Natural killer cell (primary cell): ENCODE results near the gene PLB1. TPM values are rescaled to one million over a fixed set of nuclear protein-coding genes. Genes with fewer than 3 reads are reported as not detected.

Experiments
- ATAC-seq, 3 donors: fragments of 150-1000 bp in 2 of 3; fragments of 200-7000 bp in 1 of 3; cut with Tn5 transposase; 1 replicate in 1 of 3; 2 replicates in 2 of 3; pipeline ENCODE4 v1.10.0; 2021; ENCODE audit warnings: mild to moderate bottlenecking in 2 of 3, moderate library complexity in 2 of 3
- DNase-seq, 2 donors: peaks; one replicate each; pipeline versions ENCODE4 v3.0.0 to v3.0.0-alpha.2; 2013 to 2021; ENCODE audit warnings: mixed read lengths in 1 of 2
- H3K27ac ChIP-seq: one replicate; pipeline ENCODE4 v1.5.1; 2013; ENCODE audit warnings: mild to moderate bottlenecking, low read length
- H3K27me3 ChIP-seq: one replicate; pipeline ENCODE4 v1.6.1; 2013; ENCODE audit warnings: low read length; ENCODE audit not compliant: control insufficient read depth, insufficient read depth
- H3K36me3 ChIP-seq: one replicate; pipeline ENCODE4 v1.6.1; 2013; ENCODE audit warnings: low read length; ENCODE audit not compliant: control insufficient read depth, insufficient read depth
- H3K4me1 ChIP-seq: one replicate; pipeline ENCODE4 v1.6.1; 2013; ENCODE audit warnings: low read length; ENCODE audit not compliant: control insufficient read depth, insufficient read depth
- H3K4me3 ChIP-seq: one replicate; pipeline ENCODE4 v1.5.1; 2013; ENCODE audit warnings: low read length
- H3K9me3 ChIP-seq: one replicate; pipeline ENCODE4 v1.6.1; 2013; ENCODE audit warnings: low read length; ENCODE audit not compliant: control insufficient read depth, insufficient read depth
- H3K27ac Mint-ChIP-seq, 2 donors: one replicate each; pipeline ENCODE4 v1.8.0; 2022; ENCODE audit warnings: mild to moderate bottlenecking in 2 of 2, mixed read lengths in 2 of 2, moderate library complexity in 1 of 2
- H3K27me3 Mint-ChIP-seq, 2 donors: one replicate each; pipeline ENCODE4 v1.8.0; 2022; ENCODE audit warnings: low read depth in 2 of 2, mixed read lengths in 2 of 2
- H3K36me3 Mint-ChIP-seq: one replicate; pipeline ENCODE4 v1.8.0; 2022; ENCODE audit warnings: mixed read lengths
- H3K4me1 Mint-ChIP-seq, 2 donors: one replicate each; pipeline ENCODE4 v1.8.0; 2022; ENCODE audit warnings: mixed read lengths in 2 of 2
- H3K4me3 Mint-ChIP-seq: one replicate; pipeline ENCODE4 v1.8.0; 2022; ENCODE audit warnings: mild to moderate bottlenecking, moderate library complexity, mixed read lengths
- H3K9me3 Mint-ChIP-seq, 2 donors: one replicate each; pipeline ENCODE4 v1.8.0; 2022; ENCODE audit warnings: mixed read lengths in 2 of 2
- CTCF ChIP-seq: fragments of 200-600 bp; IDR thresholded peaks from one replicate; pipeline ENCODE4 v1.8.0; 2022; ENCODE audit warnings: antibody characterized with exemption
- WGBS: methylation state at CpG from one replicate; pipeline ENCODE4 v1.1.7; 2013; ENCODE audit warnings: missing lambda C conversion rate; ENCODE audit not compliant: insufficient coverage; 5-methylcytosine and 5-hydroxymethylcytosine counted together
- intact Hi-C: fragments of 100-400 bp; cut with micrococcal nuclease; formaldehyde crosslinking; loops from one replicate; pipeline ENCODE4 v1.14.2; 2022
- total RNA-seq, 4 donors: library from RNA; stranded (reverse); fragments of 120-200 nt in 1 of 4; gene quantifications; one replicate each; pipeline versions ENCODE4 v1.2.3 to v1.2.4, GENCODE V29; 2013 to 2022

The PLB1 gene
- total RNA-seq, 3 donors from 2014 or later (not counting 1 experiment from before 2014, with no cell fraction given) = 1.7 to 2.6 (median 1.9) TPM

- Histone ChIP-seq H3K27me3 (no peaks in the 10 kb centered on the region), H3K36me3 (no peaks in the 10 kb centered on the region), H3K27ac (peak overlapping the region; percentile 17), H3K4me3 (peak overlapping the region; percentile 95), H3K9me3 (no peaks in the 10 kb centered on the region), H3K4me1 (peaks cover 14% of the 10 kb centered on the region)
- intact Hi-C loops = loop anchor here (2.0 to 10.0 kb wide), 2 partner anchors 188 to 630 kb away; partner anchors contain the start of gene PPP1CB
- H3K9me3 Mint-ChIP-seq = no peaks in the 10 kb centered on the region
- H3K27ac Mint-ChIP-seq = peak overlapping the region; percentile 68 to 93
- H3K4me3 Mint-ChIP-seq = peak overlapping the region; percentile 91
- peak; percentile 92 to 94 for DNase-seq
- no peaks in the 10 kb centered on the region for H3K36me3 Mint-ChIP-seq
- WGBS = under 1% methylated on average over 36 of the region's 38 CpGs
- TF ChIP-seq CTCF = peak; percentile 99
- peak; percentile 98 to 99 (median 99) for ATAC-seq
- H3K4me1 Mint-ChIP-seq = peaks cover 5 to 9% of the 10 kb centered on the region in 2 donors
- H3K27me3 Mint-ChIP-seq = peaks cover 0 to 11% of the 10 kb centered on the region in 2 donors
Observed at GRCh38 chr2:28566521-28567041, 70.7 kb downstream of the PLB1 start.

GRCh38 chr2:28567061-28567471 lies 71.2 kb downstream of the PLB1 start:
- Mint-ChIP-seq H3K27me3 (peaks cover 0 to 14% of the 10 kb centered on the region in 2 donors), H3K27ac (peak overlapping the region; percentile 68 to 93), H3K4me3 (peak overlapping the region; percentile 91), H3K36me3 (no peaks in the 10 kb centered on the region), H3K9me3 (no peaks in the 10 kb centered on the region), H3K4me1 (peaks cover 5 to 9% of the 10 kb centered on the region in 2 donors)
- DNase-seq (no peak), ATAC-seq (peak; percentile 22 to 34 (median 27))
- WGBS = 0% methylated on average over 12 of the region's 14 CpGs
- H3K27ac ChIP-seq = peak overlapping the region; percentile 58
- H3K4me1 ChIP-seq = peaks cover 14% of the 10 kb centered on the region
- H3K4me3 ChIP-seq = peak overlapping the region; percentile 95
- no peaks in the 10 kb centered on the region for H3K36me3 ChIP-seq
- peak; percentile 59 for TF ChIP-seq CTCF
- no peaks in the 10 kb centered on the region for H3K9me3 ChIP-seq
- intact Hi-C loops = loop anchor here (2.0 to 10.0 kb wide), 2 partner anchors 188 to 630 kb away; partner anchors contain the start of gene PPP1CB
- no peaks in the 10 kb centered on the region for H3K27me3 ChIP-seq

- Mint-ChIP-seq H3K27ac (peak overlapping the region; percentile 68 to 93), H3K4me1 (peaks cover 5 to 9% of the 10 kb centered on the region in 2 donors), H3K9me3 (no peaks in the 10 kb centered on the region), H3K27me3 (peaks cover 0 to 14% of the 10 kb centered on the region in 2 donors), H3K36me3 (no peaks in the 10 kb centered on the region), H3K4me3 (peak overlapping the region; percentile 91)
- H3K9me3 ChIP-seq = no peaks in the 10 kb centered on the region
- no peak overlapping the region for H3K4me3 ChIP-seq
- ATAC-seq (no peak), DNase-seq (no peak)
- intact Hi-C loops = loop anchor here (10.0 kb wide), 1 partner anchor 187 kb away; the partner anchor contains the start of gene PPP1CB
- no peaks in the 10 kb centered on the region for H3K27me3 ChIP-seq
- 80% methylated on average over 1 of the region's 2 CpGs for whole genome bisulfite sequencing
- TF ChIP-seq CTCF = no peak
- H3K36me3 ChIP-seq = no peaks in the 10 kb centered on the region
- H3K4me1 ChIP-seq = peaks cover 14% of the 10 kb centered on the region
- no peak overlapping the region for H3K27ac ChIP-seq
Observed at GRCh38 chr2:28568036-28568435, 72.2 kb downstream of the PLB1 start.
